ENCODE measurements around the gene CLHC1. TPM values are rescaled to one million over a fixed set of nuclear protein-coding genes. Genes with fewer than 3 reads are reported as not detected.

The CLHC1 gene
- total and polyA plus RNA-seq, 3 donors from 2014 or later, result 7.9 to 21.2 (median 14.6) TPM

- no peak overlapping the region for H3K27ac ChIP-seq
- H3K4me1 ChIP-seq, result peaks cover 7% of the 10 kb centered on the region
- intact Hi-C loops (cut with DNase I; ENCODE audit: low total_unique reads), result no loop called here
- H3K9me3 ChIP-seq, result no peaks in the 10 kb centered on the region
- H3K36me3 ChIP-seq (ENCODE audit: low read depth, missing control alignments), result no peaks in the 10 kb centered on the region
- no peak overlapping the region for H3K4me3 ChIP-seq
- no peak for TF ChIP-seq POLR2A (IDR thresholded peaks at IDR 0.05)
- TF ChIP-seq, protein P1, sequence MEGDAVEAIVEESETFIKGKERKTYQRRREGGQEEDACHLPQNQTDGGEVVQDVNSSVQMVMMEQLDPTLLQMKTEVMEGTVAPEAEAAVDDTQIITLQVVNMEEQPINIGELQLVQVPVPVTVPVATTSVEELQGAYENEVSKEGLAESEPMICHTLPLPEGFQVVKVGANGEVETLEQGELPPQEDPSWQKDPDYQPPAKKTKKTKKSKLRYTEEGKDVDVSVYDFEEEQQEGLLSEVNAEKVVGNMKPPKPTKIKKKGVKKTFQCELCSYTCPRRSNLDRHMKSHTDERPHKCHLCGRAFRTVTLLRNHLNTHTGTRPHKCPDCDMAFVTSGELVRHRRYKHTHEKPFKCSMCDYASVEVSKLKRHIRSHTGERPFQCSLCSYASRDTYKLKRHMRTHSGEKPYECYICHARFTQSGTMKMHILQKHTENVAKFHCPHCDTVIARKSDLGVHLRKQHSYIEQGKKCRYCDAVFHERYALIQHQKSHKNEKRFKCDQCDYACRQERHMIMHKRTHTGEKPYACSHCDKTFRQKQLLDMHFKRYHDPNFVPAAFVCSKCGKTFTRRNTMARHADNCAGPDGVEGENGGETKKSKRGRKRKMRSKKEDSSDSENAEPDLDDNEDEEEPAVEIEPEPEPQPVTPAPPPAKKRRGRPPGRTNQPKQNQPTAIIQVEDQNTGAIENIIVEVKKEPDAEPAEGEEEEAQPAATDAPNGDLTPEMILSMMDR (IDR thresholded peaks at IDR 0.05), result no peak
- 85 to 90% methylated on average over 10 of the region's 10 CpGs for WGBS, 2 donors
- DNase-seq, result no peak
- no peaks in the 10 kb centered on the region for H3K27me3 ChIP-seq
Observed at GRCh38 chr2:55161295-55162210, 70.5 kb downstream of the CLHC1 start.

DNA sequence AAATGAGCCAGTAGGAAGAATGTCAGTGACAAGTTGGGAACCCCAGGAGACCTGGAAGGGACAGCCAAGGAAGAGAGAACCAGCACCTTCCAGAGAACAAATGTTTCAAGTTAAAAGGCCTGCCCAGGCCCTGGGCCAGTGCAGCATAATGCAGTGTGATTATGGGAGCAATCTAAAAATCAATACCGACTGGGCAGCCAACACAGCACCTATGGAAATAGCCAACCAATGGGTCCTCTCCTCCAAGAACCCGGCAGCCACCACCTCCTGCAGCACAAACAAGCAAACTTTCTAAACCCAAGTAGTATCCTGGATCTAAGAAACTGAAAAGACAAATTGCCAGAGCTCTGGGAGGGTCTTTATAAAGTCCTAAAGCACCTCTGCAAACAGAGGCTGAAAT, 71.7 kb downstream of the CLHC1 start:
- H3K36me3 ChIP-seq (ENCODE audit: low read depth, missing control alignments), result no peaks in the 10 kb centered on the region
- TF ChIP-seq, protein P1 (IDR thresholded peaks at IDR 0.05), result no peak
- TF ChIP-seq POLR2A (IDR thresholded peaks at IDR 0.05), result no peak
- no peak for DNase-seq
- 92 to 97% methylated on average over 2 of the region's 2 CpGs for WGBS, 2 donors
- intact Hi-C loops (cut with DNase I; ENCODE audit: low total_unique reads), result no loop called here
- H3K9me3 ChIP-seq, result no peaks in the 10 kb centered on the region
- H3K27me3 ChIP-seq, result no peaks in the 10 kb centered on the region
- no peak overlapping the region for H3K27ac ChIP-seq
- no peak overlapping the region for H3K4me3 ChIP-seq
- peaks cover 11% of the 10 kb centered on the region for H3K4me1 ChIP-seq

DNA sequence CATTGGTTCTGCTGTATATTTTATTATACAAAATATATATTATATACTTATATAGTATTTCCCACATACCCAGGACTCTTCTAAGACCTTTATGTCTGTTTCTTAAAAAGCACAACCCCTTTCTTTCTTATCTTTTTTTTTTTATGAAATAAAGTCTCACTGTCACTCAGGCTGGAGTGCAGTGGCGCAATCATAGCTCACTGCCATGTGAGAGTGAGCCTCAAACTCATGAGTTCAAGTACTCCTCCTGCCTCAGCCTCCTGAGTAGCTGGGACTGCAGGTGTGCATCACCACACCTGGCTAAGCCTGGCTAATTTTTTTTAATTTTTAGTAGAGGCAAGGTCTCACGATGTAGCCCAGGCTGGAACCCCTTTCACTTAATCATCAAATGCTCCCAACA, 72.3 kb downstream of the CLHC1 start:
- Histone ChIP-seq H3K4me1 (peaks cover 11% of the 10 kb centered on the region), H3K4me3 (no peak overlapping the region), H3K36me3 (ENCODE audit: low read depth, missing control alignments) (no peaks in the 10 kb centered on the region), H3K9me3 (no peaks in the 10 kb centered on the region), H3K27ac (no peak overlapping the region), H3K27me3 (no peaks in the 10 kb centered on the region)
- intact Hi-C loops (cut with DNase I; ENCODE audit: low total_unique reads), result loop anchor here (10.0 kb wide), 1 partner anchor 115 kb away; no protein-coding TSS in a partner anchor
- WGBS, 2 donors, result 88 to 98% methylated on average over 2 of the region's 2 CpGs
- TF ChIP-seq POLR2A (IDR thresholded peaks at IDR 0.05), result no peak
- TF ChIP-seq, protein P1 (IDR thresholded peaks at IDR 0.05), result no peak
- no peak for DNase-seq

DNA sequence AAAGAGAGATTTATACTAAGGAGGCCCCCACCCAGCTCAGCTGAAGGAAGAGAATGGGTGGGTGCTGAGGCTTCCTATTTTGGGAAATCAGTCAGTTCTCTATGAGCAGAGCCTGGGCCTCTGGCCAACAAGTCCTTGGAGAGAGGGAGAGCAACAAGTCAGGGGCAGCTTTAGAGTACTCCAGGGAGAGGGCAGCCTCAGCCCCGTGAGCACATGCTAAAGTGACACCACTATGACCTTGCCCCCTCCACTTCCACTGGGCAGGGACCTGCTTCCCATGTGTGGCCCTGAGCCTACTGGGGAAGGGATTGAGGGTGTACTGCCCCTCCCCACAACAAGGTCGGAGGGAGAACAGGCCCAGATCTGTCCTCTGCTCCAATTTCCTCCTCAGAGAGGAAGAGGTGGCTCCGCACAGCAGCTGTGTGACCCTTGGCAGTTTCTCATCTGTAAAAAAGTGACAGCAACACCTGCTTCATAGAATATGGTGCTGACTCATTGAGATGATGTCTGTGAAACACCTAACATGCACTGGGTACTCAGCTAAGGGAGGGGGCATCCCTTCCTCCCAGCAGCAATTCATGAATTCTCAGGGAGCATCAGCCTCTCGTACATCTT, 72.9 kb downstream of the CLHC1 start:
- Histone ChIP-seq H3K9me3 (no peaks in the 10 kb centered on the region), H3K27ac (no peak overlapping the region), H3K36me3 (ENCODE audit: low read depth, missing control alignments) (no peaks in the 10 kb centered on the region), H3K4me1 (peaks cover 11% of the 10 kb centered on the region), H3K27me3 (no peaks in the 10 kb centered on the region), H3K4me3 (no peak overlapping the region)
- intact Hi-C loops (cut with DNase I; ENCODE audit: low total_unique reads), result loop anchor here (10.0 kb wide), 1 partner anchor 114 kb away; no protein-coding TSS in a partner anchor
- no peak for TF ChIP-seq POLR2A (IDR thresholded peaks at IDR 0.05)
- TF ChIP-seq, protein P1 (IDR thresholded peaks at IDR 0.05), result no peak
- WGBS, 2 donors, result 56 to 83% methylated on average over 1 to 4 of the region's 4 CpGs
- peak; percentile 36 for DNase-seq

Measured in testis (tissue), 3 donors.